Caco-2 (cell line): Measurements from ENCODE around the gene P2RX7. TPM values are rescaled to one million over a fixed set of nuclear protein-coding genes. Genes with fewer than 3 reads are reported as not detected.
A peak's percentile ranks its signal among the peaks of the same experiment; 100 is the strongest.

Experiments
- BruUV-seq: library from RNA; stranded (reverse); fragments of 400-500 nt; replicated peaks from 2 replicates; lab custom pipeline; 2021; lab: Mats Ljungman, UMichigan
- CTCF ChIA-PET: fragments of 300-600 bp; sonication (Branson Sonifier 250); formaldehyde crosslinking; loops from one replicate; lab custom pipeline; 2022; ENCODE audit warnings: antibody characterized with exemption; lab: Charles Lee
- POLR2A ChIA-PET: fragments of 300-600 bp; sonication (Branson Sonifier 250); formaldehyde crosslinking; loops from one replicate; lab custom pipeline; 2022; ENCODE audit warnings: antibody characterized with exemption; lab: Charles Lee
- DNase-seq, 2 experiments: peaks; one replicate each; pipeline versions ENCODE4 v3.0.0 to v3.0.0-alpha.2; 2020 to 2022
- H3K27me3 ChIP-seq: replicated peaks from 2 replicates; pipeline ENCODE4 v1.6.0; 2011; ENCODE audit warnings: low read length; ENCODE audit not compliant: control insufficient read depth, insufficient read depth
- H3K36me3 ChIP-seq: 2 replicates; pipeline ENCODE4 v1.5.1; 2011; ENCODE audit warnings: low read length; ENCODE audit not compliant: control insufficient read depth, insufficient read depth
- H3K4me1 ChIP-seq: fragments of 250-450 bp; sonication (Bioruptor Pico); 2 replicates; pipeline ENCODE4 v1.5.1; 2020; ENCODE audit warnings: mild to moderate bottlenecking
- H3K4me3 ChIP-seq: 2 replicates; pipeline ENCODE4 v1.5.1; 2011; ENCODE audit warnings: low read depth, mild to moderate bottlenecking, control low read depth, low read length
- H3K9me3 ChIP-seq: fragments of 250-450 bp; sonication (Bioruptor Pico); 2 replicates; pipeline ENCODE4 v1.5.1; 2020; ENCODE audit warnings: mild to moderate bottlenecking, moderate library complexity
- H3K27ac Mint-ChIP-seq: one replicate; pipeline ENCODE4 v1.8.0; 2022; ENCODE audit warnings: mixed read lengths; ENCODE audit not compliant: unreplicated experiment
- H3K27me3 Mint-ChIP-seq: one replicate; pipeline ENCODE4 v1.8.0; 2022; ENCODE audit warnings: mixed read lengths; ENCODE audit not compliant: insufficient read depth, unreplicated experiment
- H3K36me3 Mint-ChIP-seq: one replicate; pipeline ENCODE4 v1.8.0; 2022; ENCODE audit warnings: mild to moderate bottlenecking, mixed read lengths; ENCODE audit not compliant: insufficient read depth, unreplicated experiment
- H3K4me1 Mint-ChIP-seq: one replicate; pipeline ENCODE4 v1.8.0; 2022; ENCODE audit warnings: low read depth, mixed read lengths; ENCODE audit not compliant: unreplicated experiment
- H3K4me3 Mint-ChIP-seq: one replicate; pipeline ENCODE4 v1.8.0; 2022; ENCODE audit warnings: mild to moderate bottlenecking, moderate library complexity, mixed read lengths; ENCODE audit not compliant: unreplicated experiment
- H3K9me3 Mint-ChIP-seq: one replicate; pipeline ENCODE4 v1.8.0; 2022; ENCODE audit warnings: mixed read lengths; ENCODE audit not compliant: unreplicated experiment
- CTCF ChIP-seq, 2 experiments: fragments of 200-600 bp in 1 of 2; IDR thresholded peaks; 1 replicate in 1 of 2; 2 replicates in 1 of 2; pipeline versions ENCODE4 v1.5.1 to v1.8.0; 2011 to 2022; ENCODE audit warnings: antibody characterized with exemption in 1 of 2, control low read depth in 1 of 2, inconsistent platforms in 1 of 2, low read depth in 1 of 2, low read length in 1 of 2, mild to moderate bottlenecking in 1 of 2, moderate library complexity in 1 of 2; ENCODE audit not compliant: insufficient read depth in 1 of 2, severe bottlenecking in 1 of 2, unreplicated experiment in 1 of 2
- intact Hi-C: fragments of 100-400 bp; cut with micrococcal nuclease; formaldehyde crosslinking; loops from one replicate; pipeline ENCODE4 v1.10.0; 2022; ENCODE audit not compliant: unreplicated experiment
- total RNA-seq: library from RNA; stranded (reverse); gene quantifications from 2 replicates; pipeline ENCODE4 v1.2.3, GENCODE V29; 2022

The P2RX7 gene
- total RNA-seq, 1 experiment from 2014 or later, result not detected

- Mint-ChIP-seq H3K4me1 (peaks cover 8% of the 10 kb centered on the region), H3K9me3 (no peaks in the 10 kb centered on the region), H3K27ac (peak within 1 kb of the TSS; percentile 96), H3K4me3 (peak within 1 kb of the TSS; percentile 88), H3K36me3 (peaks cover 27% of the 10 kb centered on the region), H3K27me3 (no peaks in the 10 kb centered on the region)
- intact Hi-C loops, result loop anchor here (1.0 kb wide), 1 partner anchor 17 kb away; no protein-coding TSS in a partner anchor
- no TSS peak for BruUV-seq
- peaks cover 1% of the 10 kb centered on the region; the same call in 1 of the 2 replicates for H3K36me3 ChIP-seq
- CTCF ChIA-PET, result no interaction called here
- peak within 1 kb of the TSS; percentile 68 for H3K4me3 ChIP-seq
- POLR2A ChIA-PET, result no interaction called here
- H3K27me3 ChIP-seq, result no peaks in the 10 kb centered on the region
- peak; percentile 93 to 96 for DNase-seq
- H3K9me3 ChIP-seq, result no peaks in the 10 kb centered on the region
- H3K4me1 ChIP-seq, result peaks cover 17% of the 10 kb centered on the region
- peak in 1 of 2 experiments; percentile 43 for TF ChIP-seq CTCF (IDR thresholded peaks at IDR 0.05; ENCODE audit: insufficient read depth in 1 of 2, low read depth in 1 of 2, low read length in 1 of 2, severe bottlenecking in 1 of 2, unreplicated experiment in 1 of 2)
These were observed 77.2 kb downstream of the P2RX7 start, which contains the start of gene P2RX4 for GRCh38 chr12:121209624-121210572. P2RX4 (plus strand) TSS chr12:121210129; CDS start chr12:121210165, 36 bp downstream.

GRCh38 chr12:121212875-121213274 lies 80.2 kb downstream of the P2RX7 start:
- Mint-ChIP-seq H3K36me3 (peaks cover 30% of the 10 kb centered on the region), H3K27ac (no peak overlapping the region), H3K4me3 (no peak overlapping the region), H3K27me3 (no peaks in the 10 kb centered on the region), H3K9me3 (no peaks in the 10 kb centered on the region), H3K4me1 (peaks cover 15% of the 10 kb centered on the region)
- Histone ChIP-seq H3K4me3 (no peak overlapping the region), H3K27me3 (no peaks in the 10 kb centered on the region), H3K36me3 (peaks cover 1% of the 10 kb centered on the region; the same call in 1 of the 2 replicates), H3K4me1 (peaks cover 35% of the 10 kb centered on the region), H3K9me3 (no peaks in the 10 kb centered on the region)
- ChIA-PET POLR2A (no interaction called here), CTCF (no interaction called here)
- no peak for DNase-seq
- intact Hi-C loops, result no loop called here
- no peak for TF ChIP-seq CTCF (IDR thresholded peaks at IDR 0.05; ENCODE audit: insufficient read depth in 1 of 2, low read depth in 1 of 2, low read length in 1 of 2, severe bottlenecking in 1 of 2, unreplicated experiment in 1 of 2)
- no TSS peak for BruUV-seq

- POLR2A ChIA-PET, result no interaction called here
- peaks cover 32% of the 10 kb centered on the region for H3K36me3 Mint-ChIP-seq
- DNase-seq, result no peak
- no peak for TF ChIP-seq CTCF (IDR thresholded peaks at IDR 0.05; ENCODE audit: insufficient read depth in 1 of 2, low read depth in 1 of 2, low read length in 1 of 2, severe bottlenecking in 1 of 2, unreplicated experiment in 1 of 2)
- no peaks in the 10 kb centered on the region for H3K27me3 Mint-ChIP-seq
- Histone ChIP-seq H3K36me3 (peaks cover 1% of the 10 kb centered on the region; the same call in 1 of the 2 replicates), H3K9me3 (no peaks in the 10 kb centered on the region), H3K4me1 (peaks cover 35% of the 10 kb centered on the region), H3K4me3 (no peak overlapping the region), H3K27me3 (no peaks in the 10 kb centered on the region)
- H3K9me3 Mint-ChIP-seq, result no peaks in the 10 kb centered on the region
- H3K4me1 Mint-ChIP-seq, result peaks cover 15% of the 10 kb centered on the region
- H3K4me3 Mint-ChIP-seq, result no peak overlapping the region
- CTCF ChIA-PET, result no interaction called here
- intact Hi-C loops, result loop anchor here (2.0 kb wide), 1 partner anchor 47 kb away; no protein-coding TSS in a partner anchor
- no TSS peak for BruUV-seq
- H3K27ac Mint-ChIP-seq, result peak overlapping the region; percentile 53
These were observed 81.6 kb downstream of the P2RX7 start for GRCh38 chr12:121214166-121214777.
